NB4 (cell line): ENCODE measurements around the gene CABP1.

Experiments
- MYC ChIP-seq: IDR thresholded peaks from 2 replicates; pipeline ENCODE4 v1.6.1; 2011; ENCODE audit warnings: low read depth, low read length
- POLR2A ChIP-seq: IDR thresholded peaks from 2 replicates; pipeline ENCODE4 v1.6.1; 2011; ENCODE audit warnings: mild to moderate bottlenecking; ENCODE audit not compliant: insufficient read length; ENCODE audit errors: extremely low read depth
- TF ChIP-seq, protein P1 (sequence below): IDR thresholded peaks from one replicate; pipeline ENCODE4 v1.5.1; 2012; ENCODE audit warnings: low read depth, low read length
- TF ChIP-seq, protein P2 (sequence below): IDR thresholded peaks from 2 replicates; pipeline ENCODE4 v1.6.1; 2011; ENCODE audit warnings: low read depth, low read length

DNA sequence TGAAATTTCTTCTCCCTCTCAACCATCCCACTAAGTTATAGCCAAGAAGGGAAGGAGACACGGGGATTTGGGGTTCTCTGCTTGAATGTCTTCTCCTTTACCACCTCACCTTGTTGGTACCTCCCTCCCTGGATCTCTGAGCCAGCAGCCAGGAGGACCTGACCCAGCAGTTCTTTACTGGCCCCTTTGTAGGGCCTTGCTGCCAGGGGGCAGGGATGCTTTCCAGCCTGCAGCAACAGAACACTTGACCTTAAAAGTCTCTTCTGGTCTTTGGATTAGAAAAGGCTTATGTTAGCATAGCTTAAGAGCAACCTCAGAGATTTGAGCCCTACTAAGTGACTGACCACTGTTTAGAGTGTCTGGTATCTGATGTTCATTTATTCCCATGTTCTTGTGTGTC lies 56.9 kb downstream of the CABP1 start:
- TF ChIP-seq, protein P1, sequence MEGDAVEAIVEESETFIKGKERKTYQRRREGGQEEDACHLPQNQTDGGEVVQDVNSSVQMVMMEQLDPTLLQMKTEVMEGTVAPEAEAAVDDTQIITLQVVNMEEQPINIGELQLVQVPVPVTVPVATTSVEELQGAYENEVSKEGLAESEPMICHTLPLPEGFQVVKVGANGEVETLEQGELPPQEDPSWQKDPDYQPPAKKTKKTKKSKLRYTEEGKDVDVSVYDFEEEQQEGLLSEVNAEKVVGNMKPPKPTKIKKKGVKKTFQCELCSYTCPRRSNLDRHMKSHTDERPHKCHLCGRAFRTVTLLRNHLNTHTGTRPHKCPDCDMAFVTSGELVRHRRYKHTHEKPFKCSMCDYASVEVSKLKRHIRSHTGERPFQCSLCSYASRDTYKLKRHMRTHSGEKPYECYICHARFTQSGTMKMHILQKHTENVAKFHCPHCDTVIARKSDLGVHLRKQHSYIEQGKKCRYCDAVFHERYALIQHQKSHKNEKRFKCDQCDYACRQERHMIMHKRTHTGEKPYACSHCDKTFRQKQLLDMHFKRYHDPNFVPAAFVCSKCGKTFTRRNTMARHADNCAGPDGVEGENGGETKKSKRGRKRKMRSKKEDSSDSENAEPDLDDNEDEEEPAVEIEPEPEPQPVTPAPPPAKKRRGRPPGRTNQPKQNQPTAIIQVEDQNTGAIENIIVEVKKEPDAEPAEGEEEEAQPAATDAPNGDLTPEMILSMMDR, result no peak
- TF ChIP-seq, protein P2, sequence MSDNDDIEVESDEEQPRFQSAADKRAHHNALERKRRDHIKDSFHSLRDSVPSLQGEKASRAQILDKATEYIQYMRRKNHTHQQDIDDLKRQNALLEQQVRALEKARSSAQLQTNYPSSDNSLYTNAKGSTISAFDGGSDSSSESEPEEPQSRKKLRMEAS, result no peak
- TF ChIP-seq POLR2A (no peak), MYC (no peak)
